Measurements from ENCODE around the gene MRPL33.
"Not testable (repeated sequence)": the region's sequence is repeated elsewhere in the genome, so short reads cannot be mapped to it uniquely, and the experiment has no call there.

Gene MRPL33

GRCh38 chr2:27741673-27742072, 29.8 kb upstream of the MRPL33 start:
- no peak for DNase-seq (ENCODE audit: low read depth in 2 of 2)

DNA sequence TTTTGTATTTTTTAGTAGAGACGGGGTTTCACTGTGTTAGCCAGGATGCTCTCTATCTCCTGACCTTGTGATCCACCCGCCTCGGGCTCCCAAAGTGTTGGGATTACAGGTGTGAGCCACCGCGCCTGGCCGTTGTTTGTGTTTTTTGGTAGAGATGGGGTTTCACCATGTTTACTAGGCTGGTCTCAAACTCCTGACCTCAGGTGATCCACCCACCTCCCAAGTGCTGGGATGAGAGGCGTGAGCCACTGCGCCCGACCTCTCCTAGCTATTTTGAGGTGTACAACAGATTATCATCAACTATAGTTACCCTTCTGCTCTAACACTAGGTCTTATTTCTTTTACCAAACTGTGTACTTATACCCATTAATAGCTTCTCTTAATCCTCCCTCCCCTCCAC, 28.9 kb upstream of the MRPL33 start:
- DNase-seq (ENCODE audit: low read depth in 2 of 2) = no peak

GRCh38 chr2:27745494-27745893, 26.0 kb upstream of the MRPL33 start:
- DNase-seq (ENCODE audit: low read depth in 2 of 2) = not testable (repeated sequence)

DNA sequence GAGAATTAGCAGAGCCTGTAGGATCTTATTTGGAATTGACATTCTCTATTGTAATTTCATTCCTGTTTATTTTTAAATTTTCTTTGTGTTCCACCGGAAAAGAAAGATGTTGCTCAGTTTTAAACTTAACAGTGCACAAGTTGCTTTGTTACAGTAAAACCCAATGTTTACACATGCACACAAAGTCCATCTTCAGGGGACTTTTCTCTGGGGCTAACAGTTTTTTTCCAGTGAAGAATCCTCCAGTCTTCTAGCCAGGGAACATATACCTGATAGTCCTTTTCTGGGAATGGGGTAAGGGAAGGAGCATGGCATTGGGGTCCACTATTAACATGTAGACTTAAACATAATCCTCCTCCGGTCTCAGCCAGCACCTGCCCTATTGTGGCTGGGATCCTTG, 25.2 kb upstream of the MRPL33 start:
- no peak for DNase-seq (ENCODE audit: low read depth in 2 of 2)

GRCh38 chr2:27747827-27748352, 23.6 kb upstream of the MRPL33 start:
- no peak for DNase-seq (ENCODE audit: low read depth in 2 of 2)

DNA sequence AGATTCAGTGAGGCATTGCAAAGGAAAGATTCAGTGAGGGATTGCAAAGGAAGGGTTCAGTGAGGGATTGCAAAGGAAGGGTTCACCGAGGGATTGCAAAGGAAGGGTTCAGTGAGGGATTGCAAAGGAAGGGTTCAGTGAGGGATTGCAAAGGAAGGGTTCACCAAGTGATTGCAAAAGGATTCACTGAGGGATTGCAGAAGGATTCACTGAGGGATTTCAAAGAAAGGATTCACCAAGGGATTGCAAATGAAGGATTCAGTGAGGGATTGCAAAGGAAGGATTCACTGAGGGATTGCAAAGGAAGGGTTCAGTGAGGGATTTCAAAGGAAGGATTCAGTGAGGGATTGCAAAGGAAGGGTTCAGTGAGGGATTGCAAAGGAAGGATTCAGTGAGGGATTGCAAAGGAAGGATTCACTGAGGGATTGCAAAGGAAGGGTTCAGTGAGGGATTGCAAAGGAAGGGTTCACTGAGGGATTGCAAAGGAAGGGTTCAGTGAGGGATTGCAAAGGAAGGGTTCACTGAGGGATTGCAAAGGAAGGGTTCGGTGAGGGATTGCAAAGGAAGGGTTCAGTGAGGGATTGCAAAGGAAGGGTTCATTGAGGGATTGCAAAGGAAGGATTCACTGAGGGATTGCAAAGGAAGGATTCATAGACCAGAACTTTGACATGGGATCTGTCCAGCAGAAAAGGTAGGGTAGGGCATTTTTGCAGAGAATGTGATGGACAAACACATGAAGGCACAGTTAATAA, 22.5 kb upstream of the MRPL33 start:
- not testable (repeated sequence) for DNase-seq (ENCODE audit: low read depth in 2 of 2)

GRCh38 chr2:27751377-27751776, 20.1 kb upstream of the MRPL33 start:
- DNase-seq (ENCODE audit: low read depth in 2 of 2) = no peak

DNA sequence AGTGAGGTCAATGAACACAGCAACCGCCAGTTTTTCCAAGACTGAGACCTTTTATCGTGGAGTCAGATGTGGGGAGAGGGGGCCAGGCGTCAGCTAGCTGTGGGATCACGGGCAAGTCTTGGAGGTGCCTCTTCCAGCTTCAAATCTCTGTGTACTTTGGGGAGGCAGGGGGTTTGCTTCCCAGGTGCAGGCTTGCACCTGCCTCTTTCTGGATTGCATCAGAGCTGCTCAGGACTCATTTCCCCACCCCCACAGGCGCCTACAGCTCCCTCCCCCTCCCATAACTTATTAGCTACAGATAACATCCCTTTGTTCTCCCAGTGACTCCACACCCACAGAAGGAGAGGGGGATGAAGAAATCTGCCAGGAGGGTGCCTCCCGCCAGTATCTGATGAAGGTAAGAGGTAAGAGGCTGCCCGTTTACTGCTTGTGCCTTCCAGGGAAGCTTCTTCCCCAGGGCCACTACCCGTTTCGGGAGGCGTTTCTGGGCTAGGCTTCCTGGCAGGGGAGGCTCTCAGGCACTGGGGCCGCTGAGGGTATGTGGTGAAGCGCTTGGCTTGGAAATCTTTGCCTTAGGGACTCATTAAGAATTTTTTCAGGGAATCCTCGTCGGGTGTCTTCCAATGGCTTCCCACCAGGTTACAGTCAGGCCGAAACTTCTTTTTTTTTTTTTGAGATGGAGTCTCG, 18.8 kb upstream of the MRPL33 start:
- no peak for DNase-seq (ENCODE audit: low read depth in 2 of 2)

GRCh38 chr2:27754138-27754588, 17.4 kb upstream of the MRPL33 start:
- peak in 1 of 2 experiments; percentile 53 for DNase-seq (ENCODE audit: low read depth in 2 of 2)

GRCh38 chr2:27754831-27755230, 16.7 kb upstream of the MRPL33 start:
- no peak for DNase-seq (ENCODE audit: low read depth in 2 of 2)

- DNase-seq (ENCODE audit: low read depth in 2 of 2) = no peak
Observed at GRCh38 chr2:27756091-27756490, 15.4 kb upstream of the MRPL33 start.

DNA sequence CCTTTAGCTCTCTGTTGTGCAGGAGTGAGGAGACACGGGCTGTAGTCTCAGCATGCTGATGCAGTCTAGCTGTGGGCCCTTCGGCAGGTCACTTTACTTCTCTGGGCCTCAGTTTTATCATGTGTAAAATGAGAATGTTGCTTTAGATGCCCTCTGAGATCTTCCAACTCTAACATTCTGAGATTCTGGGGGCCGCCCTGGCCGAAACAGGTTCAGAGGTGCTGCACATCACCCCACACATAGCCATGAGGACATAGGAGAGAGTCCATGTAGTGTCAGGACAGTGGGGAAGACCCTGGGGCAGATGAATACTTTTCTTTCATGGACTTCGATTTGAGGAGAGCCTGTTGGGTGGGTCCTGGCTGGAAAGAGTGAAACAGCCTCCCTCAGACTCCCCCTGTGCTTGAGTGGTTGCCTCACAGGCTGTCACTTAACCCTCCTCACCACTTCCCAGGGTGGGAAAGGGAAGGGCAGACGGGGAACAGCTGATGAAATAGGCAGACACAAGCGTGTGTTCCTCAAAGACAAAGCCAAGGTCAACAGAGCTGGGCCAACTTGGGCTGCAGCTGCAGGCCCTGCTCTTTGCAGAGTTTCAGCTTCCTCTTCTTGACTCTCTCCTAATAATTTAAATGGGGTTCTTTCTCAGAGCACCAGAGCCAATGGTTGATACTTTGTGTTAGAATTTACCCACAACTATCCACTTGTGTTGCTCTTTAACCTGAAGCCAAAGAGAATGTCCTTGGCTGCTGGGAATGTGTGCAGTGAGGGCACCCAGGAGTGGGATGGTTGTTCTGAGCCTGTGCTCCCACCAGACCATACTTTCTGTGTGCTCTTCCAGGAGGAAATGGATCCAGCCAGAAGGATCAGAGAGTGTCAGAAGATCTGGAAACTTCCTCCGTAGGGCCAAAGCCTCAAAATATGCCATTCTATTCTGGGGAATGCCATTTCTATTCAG, 14.7 kb upstream of the MRPL33 start:
- no peak for DNase-seq (ENCODE audit: low read depth in 2 of 2)

- peak in 1 of 2 experiments; percentile 14 for DNase-seq (ENCODE audit: low read depth in 2 of 2)
Observed at GRCh38 chr2:27762951-27763906, 8.3 kb upstream of the MRPL33 start.

DNA sequence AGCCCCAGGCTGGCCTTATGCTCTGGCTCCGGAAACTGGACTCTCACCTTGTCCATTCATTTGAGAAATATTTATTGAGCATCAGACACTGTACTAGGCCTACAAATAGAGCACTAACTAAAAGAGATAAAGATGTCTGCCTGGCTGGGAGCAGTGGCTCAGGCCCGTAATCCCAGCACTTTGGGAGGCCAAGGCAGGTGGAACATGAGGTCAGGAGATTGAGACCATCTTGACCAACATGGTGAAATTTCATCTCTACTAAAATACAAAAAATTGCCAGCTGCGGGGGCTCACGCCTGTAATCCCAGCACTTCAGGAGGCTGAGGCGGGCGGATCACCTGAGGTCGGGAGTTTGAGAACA, 7.6 kb upstream of the MRPL33 start:
- no peak for DNase-seq (ENCODE audit: low read depth in 2 of 2)

GRCh38 chr2:27764526-27764925, 7.0 kb upstream of the MRPL33 start:
- not testable (repeated sequence) for DNase-seq (ENCODE audit: low read depth in 2 of 2)

- no peak for DNase-seq (ENCODE audit: low read depth in 2 of 2)
Observed at GRCh38 chr2:27765621-27766286, 5.8 kb upstream of the MRPL33 start.

DNA sequence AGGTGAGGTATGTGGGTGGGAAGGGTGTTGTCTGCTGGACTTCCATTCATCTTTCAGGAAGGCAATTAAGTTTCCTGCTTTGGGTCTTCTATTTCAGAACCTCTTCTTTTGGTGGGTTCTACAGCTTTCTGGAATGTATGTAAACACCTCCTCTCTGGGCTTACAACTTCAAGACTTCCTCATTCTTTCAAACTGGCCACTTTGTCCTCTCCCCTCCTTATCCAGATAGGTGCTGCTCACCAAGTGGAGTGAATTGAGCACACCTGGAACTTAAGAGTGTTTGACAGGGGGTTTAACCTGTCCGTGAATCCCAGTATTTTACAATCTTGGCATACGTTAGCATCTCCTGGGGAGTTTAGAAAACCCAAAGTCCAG, 5.2 kb upstream of the MRPL33 start:
- DNase-seq (ENCODE audit: low read depth in 2 of 2) = no peak

DNA sequence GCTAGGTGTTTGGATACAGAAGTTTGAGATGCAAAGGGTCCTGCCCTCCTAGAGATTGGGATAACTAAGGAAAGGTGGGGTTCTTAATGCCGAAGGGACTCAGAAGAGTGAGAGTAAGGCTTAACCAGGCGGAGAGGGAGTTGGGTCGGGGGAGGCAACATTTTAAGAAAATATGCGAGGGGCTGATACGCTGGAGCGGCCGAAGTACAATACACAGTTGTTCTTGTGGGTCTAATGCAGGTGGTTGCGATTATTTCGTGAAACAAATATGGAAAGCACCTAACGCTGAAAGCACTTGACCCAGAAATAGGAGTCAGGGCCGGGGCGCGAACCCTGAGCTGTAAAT, 344 bp upstream of the MRPL33 start:
- no peak for DNase-seq (ENCODE audit: low read depth in 2 of 2)

DNA sequence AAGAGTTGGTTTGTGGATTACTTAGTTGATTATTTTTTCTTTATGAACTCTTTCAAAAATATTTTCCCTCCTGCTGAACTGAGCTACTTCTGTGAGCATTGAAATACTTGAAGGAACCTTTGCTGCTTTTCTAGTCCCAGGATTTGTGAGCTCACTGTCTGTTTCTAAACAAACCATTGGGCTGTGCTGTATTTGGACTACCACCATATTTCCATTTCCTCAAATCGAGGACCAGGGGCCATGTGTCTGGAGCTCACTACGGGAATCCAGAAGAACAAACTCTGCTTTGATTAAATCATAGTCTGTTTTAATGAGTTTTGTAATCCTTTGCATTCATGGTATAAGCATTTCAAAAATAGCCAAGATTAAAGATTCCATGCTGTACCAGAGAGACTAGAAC, 1.3 kb downstream of the MRPL33 start:
- DNase-seq (ENCODE audit: low read depth in 2 of 2) = no peak

DNA sequence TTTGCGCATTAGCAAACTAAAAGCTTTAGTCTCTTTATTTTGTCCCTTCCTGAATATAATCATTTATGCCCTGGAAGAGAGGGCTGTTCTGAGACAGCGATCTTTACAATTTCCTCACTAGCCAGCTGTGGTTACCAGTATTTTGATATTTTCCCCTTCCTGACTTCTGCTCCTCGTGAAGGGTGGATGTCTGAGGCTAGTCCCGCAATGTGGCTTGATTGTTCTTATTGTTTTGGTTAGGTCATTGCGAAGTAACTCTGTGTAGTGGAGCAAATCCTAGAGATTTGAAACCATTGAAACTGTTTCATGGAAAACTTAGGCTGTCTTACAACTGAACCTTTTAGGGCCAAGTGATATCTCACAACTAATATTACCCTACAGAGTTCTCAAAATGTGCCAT, 2.4 kb downstream of the MRPL33 start:
- no peak for DNase-seq (ENCODE audit: low read depth in 2 of 2)
